Lower leg skin (tissue), 3 donors: ENCODE measurements around the gene CFAP206.

Source experiments
- POLR2A ChIP-seq, 2 donors: fragments of 450-650 bp; IDR thresholded peaks; one replicate each; pipeline ENCODE4 v1.6.1; 2016 to 2017; ENCODE audit warnings: antibody characterized with exemption in 2 of 2, mild to moderate bottlenecking in 1 of 2, moderate library complexity in 1 of 2
- TF ChIP-seq, protein P1 (sequence below), 3 donors: fragments of 450-650 bp; IDR thresholded peaks; one replicate each; pipeline ENCODE4 v1.5.1; 2016; ENCODE audit warnings: antibody characterized with exemption in 3 of 3, mild to moderate bottlenecking in 3 of 3, moderate library complexity in 2 of 3

- TF ChIP-seq POLR2A (IDR thresholded peaks at IDR 0.05): no peak
- TF ChIP-seq, protein P1, sequence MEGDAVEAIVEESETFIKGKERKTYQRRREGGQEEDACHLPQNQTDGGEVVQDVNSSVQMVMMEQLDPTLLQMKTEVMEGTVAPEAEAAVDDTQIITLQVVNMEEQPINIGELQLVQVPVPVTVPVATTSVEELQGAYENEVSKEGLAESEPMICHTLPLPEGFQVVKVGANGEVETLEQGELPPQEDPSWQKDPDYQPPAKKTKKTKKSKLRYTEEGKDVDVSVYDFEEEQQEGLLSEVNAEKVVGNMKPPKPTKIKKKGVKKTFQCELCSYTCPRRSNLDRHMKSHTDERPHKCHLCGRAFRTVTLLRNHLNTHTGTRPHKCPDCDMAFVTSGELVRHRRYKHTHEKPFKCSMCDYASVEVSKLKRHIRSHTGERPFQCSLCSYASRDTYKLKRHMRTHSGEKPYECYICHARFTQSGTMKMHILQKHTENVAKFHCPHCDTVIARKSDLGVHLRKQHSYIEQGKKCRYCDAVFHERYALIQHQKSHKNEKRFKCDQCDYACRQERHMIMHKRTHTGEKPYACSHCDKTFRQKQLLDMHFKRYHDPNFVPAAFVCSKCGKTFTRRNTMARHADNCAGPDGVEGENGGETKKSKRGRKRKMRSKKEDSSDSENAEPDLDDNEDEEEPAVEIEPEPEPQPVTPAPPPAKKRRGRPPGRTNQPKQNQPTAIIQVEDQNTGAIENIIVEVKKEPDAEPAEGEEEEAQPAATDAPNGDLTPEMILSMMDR (IDR thresholded peaks at IDR 0.05): no peak
These were observed 90.3 kb downstream of the CFAP206 start for GRCh38 chr6:87498048-87498447.
